NT2/D1 (cell line): ENCODE measurements around the gene TSPEAR.

ENCODE experiments used
- SUZ12 ChIP-seq: IDR thresholded peaks from 2 replicates; pipeline ENCODE4 v1.6.1; 2011; ENCODE audit not compliant: insufficient read length, insufficient read depth; ENCODE audit errors: extremely low read depth
- YY1 ChIP-seq: IDR thresholded peaks from 2 replicates; pipeline ENCODE4 v1.6.1; 2011; ENCODE audit not compliant: insufficient read length, insufficient read depth
- ZNF274 ChIP-seq: IDR thresholded peaks from 2 replicates; pipeline ENCODE4 v1.6.1; 2011; ENCODE audit warnings: mild to moderate bottlenecking, low read depth, low read length

DNA sequence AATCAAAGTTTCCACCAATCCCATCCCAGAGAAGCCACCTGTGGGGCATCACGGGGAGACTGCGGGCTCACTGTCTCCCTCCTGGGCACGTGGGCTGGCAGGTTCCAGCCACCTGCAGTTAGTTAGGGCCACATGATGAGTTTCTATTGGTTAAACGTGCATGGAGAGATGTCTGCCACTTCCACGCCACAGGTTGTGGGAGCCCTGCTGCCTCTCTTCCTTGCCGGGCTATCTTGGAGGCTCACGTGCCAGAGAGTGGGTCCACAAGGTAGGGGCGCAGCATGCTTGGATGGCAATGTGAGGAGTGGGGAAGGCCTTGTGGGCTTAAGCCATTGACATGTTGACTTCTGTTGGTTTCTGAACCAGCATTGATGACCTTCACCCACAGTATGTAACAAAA is 107.5 kb downstream of the TSPEAR start:
- TF ChIP-seq SUZ12 (no peak), YY1 (no peak), ZNF274 (no peak)
